Measurements from ENCODE around the gene CYTH1. TPM values are rescaled to one million over a fixed set of nuclear protein-coding genes. Genes with fewer than 3 reads are reported as not detected.

Gene CYTH1
- total RNA-seq, 1 donor from 2014 or later, result 83.5 TPM

- Mint-ChIP-seq H3K9me3 (no peaks in the 10 kb centered on the region), H3K4me1 (ENCODE audit: low read depth) (peaks cover 74% of the 10 kb centered on the region), H3K27me3 (ENCODE audit: low read depth) (no peaks in the 10 kb centered on the region), H3K36me3 (ENCODE audit: low read depth) (peaks cover 26% of the 10 kb centered on the region), H3K27ac (peak overlapping the region; percentile 55), H3K4me3 (ENCODE audit: low read depth) (no peak overlapping the region)
- intact Hi-C loops (cut with micrococcal nuclease), result loop anchor here (2.0 kb wide), 1 partner anchor 21 kb away; no protein-coding TSS in a partner anchor
- DNase-seq (ENCODE audit: low spot score), result no peak
Observed at GRCh38 chr17:78745407-78746088, 36.5 kb downstream of the CYTH1 start.

- Mint-ChIP-seq H3K36me3 (ENCODE audit: low read depth) (peaks cover 32% of the 10 kb centered on the region), H3K9me3 (no peaks in the 10 kb centered on the region), H3K27ac (no peak overlapping the region), H3K4me3 (ENCODE audit: low read depth) (no peak overlapping the region), H3K27me3 (ENCODE audit: low read depth) (no peaks in the 10 kb centered on the region), H3K4me1 (ENCODE audit: low read depth) (peaks cover 77% of the 10 kb centered on the region)
- DNase-seq (ENCODE audit: low spot score), result no peak
- intact Hi-C loops (cut with micrococcal nuclease), result no loop called here
Observed at GRCh38 chr17:78742901-78743300, 39.2 kb downstream of the CYTH1 start.

GRCh38 chr17:78741644-78742284 is 40.3 kb downstream of the CYTH1 start:
- Mint-ChIP-seq H3K4me3 (ENCODE audit: low read depth) (no peak overlapping the region), H3K27me3 (ENCODE audit: low read depth) (no peaks in the 10 kb centered on the region), H3K9me3 (no peaks in the 10 kb centered on the region), H3K4me1 (ENCODE audit: low read depth) (peaks cover 79% of the 10 kb centered on the region), H3K36me3 (ENCODE audit: low read depth) (peaks cover 32% of the 10 kb centered on the region), H3K27ac (peak overlapping the region; percentile 43)
- no peak for DNase-seq (ENCODE audit: low spot score)
- intact Hi-C loops (cut with micrococcal nuclease), result no loop called here

- peaks cover 76% of the 10 kb centered on the region for H3K4me1 Mint-ChIP-seq (ENCODE audit: low read depth)
- H3K4me3 Mint-ChIP-seq (ENCODE audit: low read depth), result no peak overlapping the region
Observed at GRCh38 chr17:78739331-78739931, 42.6 kb downstream of the CYTH1 start.

GRCh38 chr17:78738698-78739097 is 43.4 kb downstream of the CYTH1 start:
- no peak for DNase-seq (ENCODE audit: low spot score)
- no peak overlapping the region for H3K27ac Mint-ChIP-seq
- H3K4me1 Mint-ChIP-seq (ENCODE audit: low read depth), result peaks cover 71% of the 10 kb centered on the region
- H3K9me3 Mint-ChIP-seq, result no peaks in the 10 kb centered on the region
- H3K27me3 Mint-ChIP-seq (ENCODE audit: low read depth), result no peaks in the 10 kb centered on the region
- no peak overlapping the region for H3K4me3 Mint-ChIP-seq (ENCODE audit: low read depth)
- peaks cover 24% of the 10 kb centered on the region for H3K36me3 Mint-ChIP-seq (ENCODE audit: low read depth)
- intact Hi-C loops (cut with micrococcal nuclease), result loop anchor here (5.0 kb wide), 1 partner anchor 79 kb away; no protein-coding TSS in a partner anchor

More at GRCh38 chr17:78739331-78739931, 42.6 kb downstream of the CYTH1 start:
- Mint-ChIP-seq H3K27me3 (ENCODE audit: low read depth) (no peaks in the 10 kb centered on the region), H3K27ac (peak overlapping the region; percentile 30), H3K9me3 (no peaks in the 10 kb centered on the region), H3K36me3 (ENCODE audit: low read depth) (peaks cover 30% of the 10 kb centered on the region)
- no peak for DNase-seq (ENCODE audit: low spot score)
- intact Hi-C loops (cut with micrococcal nuclease), result loop anchor here (5.0 kb wide), 1 partner anchor 78 kb away; no protein-coding TSS in a partner anchor

GRCh38 chr17:78738278-78738677 is 43.8 kb downstream of the CYTH1 start:
- intact Hi-C loops (cut with micrococcal nuclease), result loop anchor here (5.0 kb wide), 1 partner anchor 79 kb away; no protein-coding TSS in a partner anchor
- DNase-seq (ENCODE audit: low spot score), result no peak
- Mint-ChIP-seq H3K4me1 (ENCODE audit: low read depth) (peaks cover 71% of the 10 kb centered on the region), H3K36me3 (ENCODE audit: low read depth) (peaks cover 26% of the 10 kb centered on the region), H3K4me3 (ENCODE audit: low read depth) (no peak overlapping the region), H3K27me3 (ENCODE audit: low read depth) (no peaks in the 10 kb centered on the region), H3K9me3 (no peaks in the 10 kb centered on the region), H3K27ac (peak overlapping the region; percentile 11)

GRCh38 chr17:78737332-78737731 is 44.7 kb downstream of the CYTH1 start:
- peak overlapping the region; percentile 84 for H3K27ac Mint-ChIP-seq
- H3K4me3 Mint-ChIP-seq (ENCODE audit: low read depth), result peak overlapping the region; percentile 87
- peaks cover 27% of the 10 kb centered on the region for H3K36me3 Mint-ChIP-seq (ENCODE audit: low read depth)
- DNase-seq (ENCODE audit: low spot score), result no peak
- H3K9me3 Mint-ChIP-seq, result no peaks in the 10 kb centered on the region
- no peaks in the 10 kb centered on the region for H3K27me3 Mint-ChIP-seq (ENCODE audit: low read depth)
- intact Hi-C loops (cut with micrococcal nuclease), result loop anchor here (2.0 to 5.0 kb wide), 3 partner anchors 23 to 80 kb away; no protein-coding TSS in a partner anchor
- H3K4me1 Mint-ChIP-seq (ENCODE audit: low read depth), result peaks cover 71% of the 10 kb centered on the region

GRCh38 chr17:78736526-78737079 is 45.5 kb downstream of the CYTH1 start:
- Mint-ChIP-seq H3K4me1 (ENCODE audit: low read depth) (peaks cover 70% of the 10 kb centered on the region), H3K27ac (peak overlapping the region; percentile 84), H3K36me3 (ENCODE audit: low read depth) (peaks cover 25% of the 10 kb centered on the region), H3K9me3 (no peaks in the 10 kb centered on the region), H3K4me3 (ENCODE audit: low read depth) (peak overlapping the region; percentile 87), H3K27me3 (ENCODE audit: low read depth) (no peaks in the 10 kb centered on the region)
- intact Hi-C loops (cut with micrococcal nuclease), result loop anchor here (2.0 to 5.0 kb wide), 3 partner anchors 22 to 81 kb away; no protein-coding TSS in a partner anchor
- DNase-seq (ENCODE audit: low spot score), result peak; percentile 55

- Mint-ChIP-seq H3K9me3 (no peaks in the 10 kb centered on the region), H3K36me3 (ENCODE audit: low read depth) (peaks cover 25% of the 10 kb centered on the region), H3K27ac (peak overlapping the region; percentile 84), H3K27me3 (ENCODE audit: low read depth) (no peaks in the 10 kb centered on the region), H3K4me3 (ENCODE audit: low read depth) (peak overlapping the region; percentile 87), H3K4me1 (ENCODE audit: low read depth) (peaks cover 73% of the 10 kb centered on the region)
- no peak for DNase-seq (ENCODE audit: low spot score)
- intact Hi-C loops (cut with micrococcal nuclease), result loop anchor here (2.0 to 5.0 kb wide), 3 partner anchors 21 to 81 kb away; no protein-coding TSS in a partner anchor
Observed at GRCh38 chr17:78735832-78736525, 46.1 kb downstream of the CYTH1 start.

- DNase-seq (ENCODE audit: low spot score), result no peak
- Mint-ChIP-seq H3K36me3 (ENCODE audit: low read depth) (peaks cover 21% of the 10 kb centered on the region), H3K27ac (peak overlapping the region; percentile 84), H3K27me3 (ENCODE audit: low read depth) (no peaks in the 10 kb centered on the region), H3K4me1 (ENCODE audit: low read depth) (peaks cover 70% of the 10 kb centered on the region), H3K4me3 (ENCODE audit: low read depth) (peak overlapping the region; percentile 87), H3K9me3 (no peaks in the 10 kb centered on the region)
- intact Hi-C loops (cut with micrococcal nuclease), result loop anchor here (5.0 kb wide), 1 partner anchor 82 kb away; no protein-coding TSS in a partner anchor
Observed at GRCh38 chr17:78734793-78735641, 47.1 kb downstream of the CYTH1 start.

- H3K27ac Mint-ChIP-seq, result no peak overlapping the region
- peaks cover 65% of the 10 kb centered on the region for H3K4me1 Mint-ChIP-seq (ENCODE audit: low read depth)
- intact Hi-C loops (cut with micrococcal nuclease), result no loop called here
- no peak for DNase-seq (ENCODE audit: low spot score)
- peaks cover 22% of the 10 kb centered on the region for H3K36me3 Mint-ChIP-seq (ENCODE audit: low read depth)
- H3K9me3 Mint-ChIP-seq, result no peaks in the 10 kb centered on the region
- no peaks in the 10 kb centered on the region for H3K27me3 Mint-ChIP-seq (ENCODE audit: low read depth)
- H3K4me3 Mint-ChIP-seq (ENCODE audit: low read depth), result no peak overlapping the region
Observed at GRCh38 chr17:78732354-78732753, 49.7 kb downstream of the CYTH1 start.

All from activated T-helper 2 cell treated with anti-CD3 and anti-CD28 coated beads, Interferon-gamma antibody, Interleukin-2, Interleukin-4, amounts not matched to agents 10 μg/mL and 5 μg/mL and 100 μg/mL, durations not matched to agents 14 hours and 24 hours and 36 hours (primary cell).